Coronary artery (tissue), 2 donors: ENCODE measurements around the gene TDRD1.
"Not testable (repeated sequence)": the region's sequence is repeated elsewhere in the genome, so short reads cannot be mapped to it uniquely, and the experiment has no call there.

ENCODE experiments used
- DNase-seq: peaks from one replicate; pipeline ENCODE4 v3.0.0-alpha.2; 2017; ENCODE audit warnings: low spot score
- H3K27ac ChIP-seq, 2 donors: fragments of 200-600 bp; sonication (generic); one replicate each; pipeline ENCODE4 v1.5.1; 2016 to 2019
- H3K4me3 ChIP-seq: fragments of 200-600 bp; sonication (generic); 2 replicates; pipeline ENCODE4 v1.5.1; 2016; ENCODE audit warnings: mild to moderate bottlenecking, moderate library complexity
- CTCF ChIP-seq: fragments of 200-600 bp; sonication (generic); IDR thresholded peaks from one replicate; pipeline ENCODE4 v1.5.1; 2019; ENCODE audit warnings: antibody characterized with exemption

Gene TDRD1

GRCh38 chr10:114179148-114179547 lies at the start of gene TDRD1:
Gene TDRD1 (plus strand): TSS chr10:114179353. CDS start chr10:114187832, 8,479 bp downstream.
- Histone ChIP-seq H3K27ac (no peak within 1 kb of the TSS), H3K4me3 (no peak within 1 kb of the TSS)
- no peak for DNase-seq
- no peak for TF ChIP-seq CTCF

- DNase-seq: no peak
- TF ChIP-seq CTCF: no peak
- Histone ChIP-seq H3K27ac (no peak overlapping the region), H3K4me3 (no peak overlapping the region)
Measured at GRCh38 chr10:114131094-114131493, 48.1 kb upstream of the TDRD1 start.

GRCh38 chr10:114135476-114135875 lies 43.7 kb upstream of the TDRD1 start:
- H3K4me3 ChIP-seq: no peak overlapping the region
- no peak for TF ChIP-seq CTCF
- H3K27ac ChIP-seq: no peak overlapping the region
- no peak for DNase-seq

- Histone ChIP-seq H3K27ac (no peak overlapping the region), H3K4me3 (no peak overlapping the region)
- DNase-seq: no peak
- no peak for TF ChIP-seq CTCF
Measured at GRCh38 chr10:114138581-114138980, 40.6 kb upstream of the TDRD1 start.

GRCh38 chr10:114140036-114140435 lies 39.1 kb upstream of the TDRD1 start:
- no peak for DNase-seq
- Histone ChIP-seq H3K4me3 (no peak overlapping the region), H3K27ac (no peak overlapping the region)
- no peak for TF ChIP-seq CTCF

GRCh38 chr10:114140827-114141226 lies 38.3 kb upstream of the TDRD1 start:
- not testable (repeated sequence) for H3K27ac ChIP-seq, H3K4me3 ChIP-seq, DNase-seq

- H3K4me3 ChIP-seq: no peak overlapping the region
- TF ChIP-seq CTCF: no peak
- DNase-seq: no peak
- H3K27ac ChIP-seq: no peak overlapping the region
Measured at GRCh38 chr10:114142018-114142417, 37.1 kb upstream of the TDRD1 start.

GRCh38 chr10:114143160-114143559 lies 36.0 kb upstream of the TDRD1 start:
- Histone ChIP-seq H3K27ac (no peak overlapping the region), H3K4me3 (no peak overlapping the region)
- TF ChIP-seq CTCF: no peak

GRCh38 chr10:114149476-114149875 lies 29.7 kb upstream of the TDRD1 start:
- not testable (repeated sequence) for DNase-seq, H3K4me3 ChIP-seq, H3K27ac ChIP-seq

More at GRCh38 chr10:114143160-114143559, 36.0 kb upstream of the TDRD1 start:
- no peak for DNase-seq
